SU-DHL-6 (cell line): ENCODE measurements around the gene WDR93.

Experiments
- H2AFZ ChIP-seq: fragments of 200-600 bp; sonication (generic); 2 replicates; pipeline ENCODE4 v1.6.1; 2014; ENCODE audit warnings: low read depth, mild to moderate bottlenecking, moderate library complexity, mixed read lengths, antibody characterized with exemption, low read length; ENCODE audit not compliant: severe bottlenecking
- H3F3A ChIP-seq: fragments of 200-600 bp; shearing (Covaris generic); 2 replicates; pipeline ENCODE4 v1.6.0; 2016; ENCODE audit warnings: antibody characterized with exemption, mild to moderate bottlenecking; ENCODE audit not compliant: insufficient read depth
- H3K27ac ChIP-seq: fragments of 200-600 bp; sonication (generic); 2 replicates; pipeline ENCODE4 v1.5.1; 2016; ENCODE audit warnings: low read depth, mild to moderate bottlenecking, low read length, moderate library complexity, mixed read lengths
- H3K27me3 ChIP-seq: fragments of 200-600 bp; sonication (generic), shearing (Covaris generic); 2 replicates; pipeline ENCODE4 v1.6.0; 2014; ENCODE audit warnings: mild to moderate bottlenecking, low read length
- H3K36me3 ChIP-seq: fragments of 200-600 bp; sonication (generic); 2 replicates; pipeline ENCODE4 v1.6.1; 2014; ENCODE audit warnings: mild to moderate bottlenecking, low read length, mixed read lengths
- H3K4me2 ChIP-seq: fragments of 300-600, 200-600 bp; shearing (Covaris generic), sonication (generic); 2 replicates; pipeline ENCODE4 v1.6.0; 2014; ENCODE audit warnings: low read length, low read depth, mild to moderate bottlenecking; ENCODE audit not compliant: poor library complexity, severe bottlenecking
- H3K4me3 ChIP-seq: fragments of 200-600 bp; sonication (generic); 2 replicates; pipeline ENCODE4 v1.5.1; 2014; ENCODE audit warnings: antibody characterized with exemption, low read length, mild to moderate bottlenecking, mixed read lengths; ENCODE audit not compliant: insufficient read depth, poor library complexity, severe bottlenecking
- H3K79me2 ChIP-seq: fragments of 200-600 bp; sonication (generic); 2 replicates; pipeline ENCODE4 v1.6.1; 2014; ENCODE audit warnings: mild to moderate bottlenecking, low read length, moderate library complexity; ENCODE audit not compliant: insufficient read depth
- H3K9ac ChIP-seq: fragments of 200-600 bp; sonication (generic); 2 replicates; pipeline ENCODE4 v1.7.0; 2014; ENCODE audit warnings: mild to moderate bottlenecking, low read length
- H3K9me2 ChIP-seq: fragments of 200-600 bp; sonication (generic); replicated peaks from 2 replicates; pipeline ENCODE4 v1.6.1; 2014; ENCODE audit warnings: low read length; ENCODE audit not compliant: insufficient read depth
- H3K9me3 ChIP-seq: fragments of 200-600 bp; sonication (generic); 2 replicates; pipeline ENCODE4 v1.6.1; 2014; ENCODE audit warnings: low read length, mixed read lengths; ENCODE audit not compliant: insufficient read depth
- H4K20me1 ChIP-seq: fragments of 200-600 bp; sonication (generic); 2 replicates; pipeline ENCODE4 v1.6.1; 2014; ENCODE audit warnings: low read depth, mild to moderate bottlenecking, antibody characterized with exemption, low read length, moderate library complexity, mixed read lengths
- CTCF ChIP-seq: fragments of 200-600 bp; sonication (generic); IDR thresholded peaks from one replicate; pipeline ENCODE4 v1.5.1; 2017; ENCODE audit warnings: antibody characterized with exemption, mild to moderate bottlenecking, low read length, moderate library complexity; ENCODE audit not compliant: insufficient read depth, poor library complexity, severe bottlenecking
- EZH2phosphoT487 ChIP-seq: fragments of 200-600 bp; sonication (generic), shearing (Covaris generic); conservative IDR thresholded peaks from 2 replicates; pipeline ENCODE4 v1.6.1; 2018; ENCODE audit warnings: mild to moderate bottlenecking, antibody characterized with exemption, low read length, moderate library complexity, mixed read lengths

The WDR93 gene

DNA sequence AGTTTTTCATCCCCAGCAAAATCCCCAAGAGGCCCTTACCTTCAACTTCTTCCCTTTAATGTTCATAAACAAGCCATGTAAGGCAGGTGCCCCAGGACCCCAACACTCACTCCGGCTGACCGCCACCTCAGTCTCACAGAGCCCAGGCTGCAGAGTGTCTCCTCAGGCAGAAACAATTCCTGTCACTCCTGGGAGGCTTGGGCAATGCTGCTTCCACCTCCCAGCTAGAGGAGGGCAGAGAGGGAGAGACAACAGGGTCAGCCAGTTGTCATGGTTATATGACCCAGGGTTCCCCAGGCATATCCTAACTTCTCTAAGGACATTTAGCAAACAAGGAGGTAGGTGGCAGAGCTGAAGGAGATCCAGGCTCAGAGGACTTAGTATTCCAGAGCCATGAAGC lies 11.4 kb upstream of the WDR93 start, which contains the start of gene PLIN1:
PLIN1 (minus strand) TSS at position 156 of the 400 bp plus-strand sequence. CDS start 1,878 bp downstream, outside the sequence.
- Histone ChIP-seq H3K9me3 (no peaks in the 10 kb centered on the region), H3K9me2 (no peaks in the 10 kb centered on the region), H3K27me3 (0 out of 2 replicates have a peak, but pooled peaks cover 4% of the 10 kb centered on the region), H4K20me1 (no peaks in the 10 kb centered on the region), H3K4me3 (no peak within 1 kb of the TSS), H3K79me2 (no peaks in the 10 kb centered on the region), H3F3A (no peaks in the 10 kb centered on the region), H3K36me3 (no peaks in the 10 kb centered on the region), H3K4me2 (no peak within 1 kb of the TSS), H2AFZ (no peak within 1 kb of the TSS), H3K27ac (no peak within 1 kb of the TSS), H3K9ac (no peak within 1 kb of the TSS)
- TF ChIP-seq CTCF (no peak), EZH2phosphoT487 (no peak)

DNA sequence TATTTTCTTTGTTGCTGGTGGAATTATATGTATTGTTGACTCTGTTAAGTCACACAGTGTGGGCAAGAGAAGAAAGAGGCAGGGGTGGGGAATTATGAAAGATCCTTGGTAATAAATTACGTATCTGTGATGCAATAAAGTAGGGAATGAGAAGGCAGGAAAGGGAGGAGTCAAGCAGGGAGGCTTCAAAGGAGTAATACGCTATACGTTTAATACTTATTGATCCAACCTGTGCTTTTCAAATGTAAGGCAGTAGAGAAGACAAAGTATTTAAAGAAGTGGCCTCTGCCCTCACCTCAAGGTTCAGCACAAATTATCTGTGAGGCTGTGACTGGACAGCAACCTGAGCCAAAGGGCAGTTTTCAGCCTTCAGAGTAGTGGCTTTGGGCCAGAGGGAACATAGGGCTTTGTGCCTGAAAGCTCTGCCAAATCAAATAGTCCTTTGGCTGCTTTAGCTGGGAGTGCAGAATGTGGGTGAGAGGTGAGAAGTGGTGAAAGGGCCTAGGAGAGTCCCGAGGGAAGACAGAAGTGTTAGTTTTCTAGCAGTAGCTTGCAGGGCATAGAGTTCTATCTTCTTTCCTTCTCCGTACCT lies 10.2 kb upstream of the WDR93 start:
- H3K27ac ChIP-seq = no peak overlapping the region

GRCh38 chr15:89681146-89681545 lies 9.5 kb upstream of the WDR93 start:
- Histone ChIP-seq H3K4me3 (no peak overlapping the region), H3K4me2 (no peak overlapping the region), H2AFZ (no peak overlapping the region), H3K27me3 (no peaks in the 10 kb centered on the region), H3K36me3 (no peaks in the 10 kb centered on the region), H3F3A (no peaks in the 10 kb centered on the region), H3K9me3 (no peaks in the 10 kb centered on the region), H3K9me2 (no peaks in the 10 kb centered on the region), H3K79me2 (no peaks in the 10 kb centered on the region), H3K9ac (no peak overlapping the region), H4K20me1 (no peaks in the 10 kb centered on the region), H3K27ac (no peak overlapping the region)
- no peak for TF ChIP-seq EZH2phosphoT487

More for the DNA sequence above, 10.2 kb upstream of the WDR93 start:
- Histone ChIP-seq H3K79me2 (no peaks in the 10 kb centered on the region), H3K9ac (no peak overlapping the region), H2AFZ (no peak overlapping the region), H4K20me1 (no peaks in the 10 kb centered on the region), H3K4me2 (no peak overlapping the region), H3F3A (no peaks in the 10 kb centered on the region), H3K36me3 (no peaks in the 10 kb centered on the region), H3K9me2 (no peaks in the 10 kb centered on the region), H3K4me3 (no peak overlapping the region), H3K9me3 (no peaks in the 10 kb centered on the region), H3K27me3 (no peaks in the 10 kb centered on the region)
- TF ChIP-seq CTCF (no peak), EZH2phosphoT487 (no peak)

- Histone ChIP-seq H3K9me2 (no peaks in the 10 kb centered on the region), H3K4me3 (no peak overlapping the region), H3K9ac (no peak overlapping the region), H4K20me1 (no peaks in the 10 kb centered on the region), H3F3A (no peaks in the 10 kb centered on the region), H3K27me3 (no peaks in the 10 kb centered on the region), H2AFZ (no peak overlapping the region), H3K79me2 (no peaks in the 10 kb centered on the region), H3K27ac (no peak overlapping the region), H3K9me3 (no peaks in the 10 kb centered on the region), H3K4me2 (no peak overlapping the region), H3K36me3 (no peaks in the 10 kb centered on the region)
- no peak for TF ChIP-seq CTCF
These were observed 4.6 kb upstream of the WDR93 start for GRCh38 chr15:89685995-89686394.
